ENCODE measurements around the gene NAA60. TPM values are rescaled to one million over a fixed set of nuclear protein-coding genes. Genes with fewer than 3 reads are reported as not detected.
A peak's percentile ranks its signal among the peaks of the same experiment; 100 is the strongest.

Gene NAA60
- total RNA-seq, 1 experiment from 2014 or later, result 2.2 TPM

DNA sequence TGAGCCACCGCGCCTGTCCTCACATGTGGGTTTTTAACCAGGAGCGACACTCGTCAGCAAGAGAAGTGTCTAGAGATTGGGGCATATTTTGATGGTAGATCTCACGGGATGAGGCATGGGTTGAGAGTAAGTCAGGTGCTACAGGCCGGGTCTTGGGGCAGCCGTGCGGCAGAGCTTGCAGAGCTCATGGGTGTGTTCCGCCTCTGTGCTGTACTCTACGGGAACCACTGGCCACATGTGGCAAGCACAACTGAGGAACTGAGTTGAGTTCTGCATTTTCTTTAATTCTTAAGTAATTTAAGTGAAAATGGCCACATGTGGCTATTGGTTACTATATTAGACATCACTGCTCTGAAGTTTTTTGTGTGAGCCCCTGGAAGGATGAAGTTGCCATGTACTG, 66.9 kb downstream of the NAA60 start:
- DNase-seq (ENCODE audit: low read depth), result no peak

DNA sequence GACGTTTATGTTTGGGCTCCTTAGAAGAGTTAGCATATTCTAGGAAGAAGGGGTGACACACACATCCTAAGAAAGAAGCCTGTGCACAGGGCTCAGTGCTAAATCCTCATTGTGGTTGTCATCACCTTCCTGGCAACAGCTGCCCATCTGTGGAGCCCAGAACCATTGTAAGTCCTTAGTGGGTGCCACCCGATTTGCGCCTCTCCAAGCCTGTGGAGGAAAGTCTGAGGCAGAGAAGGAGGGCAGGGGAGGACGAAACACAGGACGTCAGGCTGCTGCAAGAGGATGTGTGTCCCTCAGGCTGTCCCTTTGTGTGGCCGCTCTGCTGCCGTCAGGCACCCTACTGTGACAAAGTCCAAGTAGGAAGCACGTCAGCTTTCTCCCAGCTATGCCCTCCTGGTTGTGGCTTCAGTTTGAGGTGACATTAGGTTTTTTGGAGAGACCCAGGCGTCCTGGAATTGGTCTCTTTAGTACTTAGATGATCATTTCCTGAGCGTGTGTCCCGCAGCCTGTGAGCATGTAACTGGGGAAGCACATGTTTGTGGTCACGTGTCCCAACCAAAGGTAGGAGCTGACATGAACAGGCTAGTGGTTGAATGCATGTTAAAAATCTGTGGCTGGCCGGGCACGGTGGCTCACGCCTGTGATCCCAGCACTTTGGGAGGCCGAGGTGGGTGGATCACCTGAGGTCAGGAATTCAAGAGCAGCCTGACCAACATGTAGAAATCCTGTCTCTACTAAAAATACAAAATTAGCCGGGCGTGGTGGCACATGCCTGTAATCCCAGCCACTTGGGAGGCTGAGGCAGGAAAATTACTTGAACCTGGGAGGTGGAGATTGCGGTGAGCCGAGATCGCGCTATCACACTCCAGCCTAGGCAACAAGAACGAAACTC, 68.1 kb downstream of the NAA60 start:
- no peak for DNase-seq (ENCODE audit: low read depth)

DNA sequence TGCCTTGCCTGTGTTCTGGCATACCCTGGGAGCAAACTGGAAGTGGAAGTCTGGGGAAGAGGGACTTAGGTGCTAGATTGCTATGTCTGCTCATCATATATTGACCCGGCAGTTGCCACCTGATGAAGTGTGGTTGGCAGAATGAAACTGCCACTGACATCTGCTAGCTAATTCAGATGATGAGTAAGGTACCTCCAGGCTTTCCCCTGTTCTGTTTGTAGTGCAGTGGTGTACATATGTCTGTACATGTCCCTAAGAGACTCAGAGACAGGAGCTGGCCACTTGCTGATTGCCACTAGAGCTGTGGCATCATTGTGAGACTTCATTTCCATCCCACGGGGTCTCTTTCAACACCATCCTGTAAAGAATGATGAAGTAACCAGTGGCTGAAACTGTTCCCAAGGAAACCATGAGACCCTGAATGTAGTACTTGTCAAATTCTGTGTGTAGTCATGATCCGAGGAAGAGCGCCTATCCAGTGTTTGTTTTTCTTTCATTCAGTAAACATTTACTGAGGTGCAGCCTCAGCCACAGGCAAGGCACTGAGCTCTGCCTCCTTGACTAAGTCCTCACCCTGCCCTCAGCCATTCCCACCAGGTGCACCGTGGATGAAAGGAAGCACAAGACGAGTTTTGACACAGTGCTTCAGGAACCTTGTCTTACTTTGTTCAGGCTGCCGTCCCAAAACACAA, 70.6 kb downstream of the NAA60 start:
- no peak for DNase-seq (ENCODE audit: low read depth)

DNA sequence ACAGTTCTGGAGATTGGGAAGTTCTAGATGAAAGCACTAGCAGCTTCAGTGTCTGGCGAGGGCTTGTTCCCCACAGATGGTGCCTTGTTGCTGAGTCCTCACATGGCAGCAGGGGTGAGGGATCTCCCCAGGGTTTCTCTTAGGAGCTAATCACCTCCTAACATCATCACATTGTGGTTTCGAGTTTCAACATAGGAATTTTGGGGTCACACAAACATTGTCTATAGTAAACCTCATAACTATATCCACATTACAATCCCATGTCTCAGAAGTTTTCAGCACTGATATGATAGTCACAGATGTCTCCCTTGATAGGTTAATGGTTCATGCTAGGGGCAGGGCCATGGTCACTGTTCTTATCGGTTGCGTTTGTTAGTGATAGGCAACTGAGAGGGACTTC, 71.1 kb downstream of the NAA60 start:
- DNase-seq (ENCODE audit: low read depth), result peak; percentile 6

DNA sequence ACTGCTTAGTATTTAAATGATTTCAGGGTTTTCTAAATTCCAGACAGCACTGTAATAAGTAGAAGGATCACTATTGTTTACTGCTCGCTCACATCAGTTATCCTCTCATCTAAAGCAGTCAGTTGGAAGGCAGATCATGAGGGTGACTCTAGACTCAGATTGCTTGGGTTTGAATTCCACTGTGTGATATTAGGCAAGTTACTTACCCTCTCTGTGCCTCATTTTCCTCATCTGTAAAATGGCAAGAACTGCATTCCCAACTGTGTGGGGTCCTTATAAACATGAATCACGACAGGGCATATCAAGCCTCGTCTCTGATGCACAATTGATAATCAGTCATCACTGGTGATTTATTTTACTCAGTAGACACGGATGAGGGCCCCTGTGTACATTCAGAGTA, 72.4 kb downstream of the NAA60 start:
- DNase-seq (ENCODE audit: low read depth), result no peak

DNA sequence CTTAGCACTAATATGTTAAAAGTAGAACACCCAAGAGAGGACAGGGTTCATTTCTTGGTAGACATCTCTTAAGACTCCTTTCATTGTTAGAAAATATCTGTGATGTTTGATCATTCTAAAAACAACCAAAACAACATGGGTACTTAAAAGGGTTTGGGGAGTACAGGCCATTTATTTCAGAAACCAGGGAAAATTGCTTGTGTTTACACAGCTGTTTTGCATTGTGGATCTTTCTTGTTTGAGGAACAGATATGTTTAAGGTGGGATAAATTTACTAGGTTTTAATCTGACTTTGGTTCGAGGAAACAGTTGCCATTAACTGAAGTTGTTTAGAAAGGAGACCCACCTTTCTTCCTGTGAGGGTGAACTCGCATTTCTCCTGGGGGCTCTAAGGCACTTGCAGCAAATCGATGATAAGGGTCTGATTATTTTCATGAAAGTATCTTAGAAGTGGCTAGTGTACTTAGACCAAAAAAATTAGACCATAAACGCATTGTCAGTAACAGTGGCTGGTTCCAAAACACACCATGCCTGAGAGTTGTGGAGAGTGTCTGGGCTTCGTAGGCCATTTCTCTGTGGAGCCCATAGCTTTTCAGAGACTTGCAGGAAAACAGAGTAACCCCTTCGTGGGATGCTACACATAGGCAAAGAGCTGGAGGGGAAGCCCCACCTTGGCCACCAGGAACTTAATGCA, 75.0 kb downstream of the NAA60 start:
- DNase-seq (ENCODE audit: low read depth), result no peak

DNA sequence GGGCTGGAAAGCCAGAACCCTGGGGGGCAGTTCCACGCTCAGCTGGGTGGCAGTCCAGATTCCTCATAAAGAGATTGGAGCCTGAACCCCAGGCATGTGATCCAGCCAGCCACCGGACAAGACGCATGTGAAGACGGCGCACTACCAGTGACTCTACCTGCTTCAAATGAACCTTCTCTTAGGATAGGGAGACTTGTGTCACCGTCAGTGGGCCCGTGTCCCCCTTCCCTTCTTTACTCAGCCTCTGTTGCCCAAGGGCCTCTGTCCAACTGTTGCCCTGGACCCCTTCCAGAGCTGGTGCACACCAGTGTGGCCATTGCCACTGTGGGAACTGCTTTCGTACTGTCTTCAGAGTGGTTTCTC, 75.5 kb downstream of the NAA60 start:
- no peak for DNase-seq (ENCODE audit: low read depth)

DNA sequence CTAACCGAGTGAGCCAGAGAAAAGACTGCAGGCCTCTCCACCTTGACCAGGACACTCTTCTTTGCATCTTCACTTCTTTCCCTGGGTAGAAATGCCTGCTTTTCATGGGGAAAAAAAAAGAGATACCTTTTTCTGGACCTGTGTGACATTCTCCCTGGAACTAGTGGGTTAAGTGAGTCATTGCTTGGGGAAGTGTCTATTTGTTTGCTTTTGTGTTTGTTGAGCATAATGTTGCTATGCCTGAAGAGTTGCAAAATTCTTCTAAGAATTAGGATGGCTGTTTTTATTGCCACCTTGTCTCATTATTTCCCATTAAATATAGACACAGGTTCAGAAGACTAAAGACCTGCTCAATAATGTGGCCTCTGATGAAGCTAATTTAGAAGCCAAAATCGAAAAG, 76.1 kb downstream of the NAA60 start:
- DNase-seq (ENCODE audit: low read depth), result no peak

DNA sequence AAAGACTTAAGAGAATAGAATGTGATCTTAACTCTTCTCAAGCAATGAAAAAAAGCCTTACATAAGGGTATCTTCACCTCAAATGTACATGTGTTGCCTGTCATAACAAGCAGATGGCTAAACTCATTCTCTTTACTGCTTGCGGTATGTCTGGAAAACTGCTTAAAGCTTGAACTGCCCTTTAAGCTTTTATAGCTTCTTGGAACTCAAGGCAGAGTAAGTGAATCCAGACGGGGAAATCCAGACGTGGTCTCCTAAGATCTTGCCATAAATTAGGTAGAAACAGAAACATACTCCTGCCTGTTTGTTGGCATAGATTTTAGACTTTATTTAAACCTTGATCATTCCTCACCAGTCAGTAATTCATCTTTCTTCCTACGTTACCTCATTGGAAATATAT, 76.9 kb downstream of the NAA60 start:
- DNase-seq (ENCODE audit: low read depth), result no peak

DNA sequence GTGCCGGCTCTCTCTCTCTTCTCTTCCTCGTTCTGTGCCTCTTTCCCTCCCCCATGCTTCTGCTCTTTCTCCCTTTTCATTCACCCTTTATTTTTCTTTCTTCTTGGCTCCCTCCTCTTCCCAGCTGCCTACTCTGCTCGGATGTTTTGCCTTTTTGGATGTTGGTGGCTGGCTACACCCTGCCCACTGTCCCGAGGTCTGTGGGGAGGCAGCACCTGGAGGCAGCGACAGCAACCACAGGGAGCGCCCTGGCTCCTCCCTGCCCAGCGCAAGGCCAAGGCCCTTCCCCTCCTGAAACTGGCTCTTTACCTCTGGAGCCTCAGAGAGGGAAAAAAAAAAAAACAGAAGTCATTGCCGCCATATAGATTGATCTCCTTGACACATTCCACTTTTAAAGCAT, 77.4 kb downstream of the NAA60 start:
- DNase-seq (ENCODE audit: low read depth), result no peak

DNA sequence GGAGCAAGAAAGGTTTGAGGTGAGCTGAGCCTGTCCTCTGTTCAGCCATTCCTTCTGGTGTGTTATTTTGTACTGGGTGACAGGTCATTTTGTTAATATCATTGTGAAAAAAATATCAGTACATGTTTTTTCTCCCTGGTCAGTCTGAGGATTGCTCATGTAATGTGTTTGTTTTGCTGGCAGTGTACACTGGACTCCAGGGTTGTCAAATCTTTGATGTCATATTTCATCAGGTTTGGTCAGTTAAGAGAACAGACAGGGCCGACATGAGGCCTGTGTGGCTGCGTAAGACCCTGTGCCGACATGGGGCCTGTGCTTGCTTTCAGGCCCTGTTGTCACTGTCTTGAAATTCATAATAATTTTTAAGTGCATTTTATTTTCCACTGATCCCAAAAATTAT, 79.8 kb downstream of the NAA60 start:
- no peak for DNase-seq (ENCODE audit: low read depth)

DNA sequence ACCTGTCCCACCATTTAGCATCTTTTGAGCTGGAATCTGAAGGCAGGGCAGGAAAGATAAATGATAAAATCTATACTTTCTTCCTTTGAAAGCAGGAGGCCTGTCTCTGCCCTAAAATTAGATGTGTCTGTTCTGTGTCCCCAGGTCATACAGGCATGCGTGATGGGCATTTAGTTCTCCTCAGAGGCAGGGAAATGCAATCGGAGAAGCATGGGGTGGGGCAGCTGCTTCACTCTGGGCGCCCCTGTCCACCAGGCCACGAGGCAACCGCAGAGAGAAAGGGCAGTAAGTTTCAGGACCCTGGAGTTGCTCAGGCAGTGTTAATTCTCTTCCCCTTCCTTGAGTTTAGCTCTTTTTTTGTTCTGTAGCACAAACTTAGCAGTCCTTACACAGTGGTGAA, 82.5 kb downstream of the NAA60 start:
- no peak for DNase-seq (ENCODE audit: low read depth)

DNA sequence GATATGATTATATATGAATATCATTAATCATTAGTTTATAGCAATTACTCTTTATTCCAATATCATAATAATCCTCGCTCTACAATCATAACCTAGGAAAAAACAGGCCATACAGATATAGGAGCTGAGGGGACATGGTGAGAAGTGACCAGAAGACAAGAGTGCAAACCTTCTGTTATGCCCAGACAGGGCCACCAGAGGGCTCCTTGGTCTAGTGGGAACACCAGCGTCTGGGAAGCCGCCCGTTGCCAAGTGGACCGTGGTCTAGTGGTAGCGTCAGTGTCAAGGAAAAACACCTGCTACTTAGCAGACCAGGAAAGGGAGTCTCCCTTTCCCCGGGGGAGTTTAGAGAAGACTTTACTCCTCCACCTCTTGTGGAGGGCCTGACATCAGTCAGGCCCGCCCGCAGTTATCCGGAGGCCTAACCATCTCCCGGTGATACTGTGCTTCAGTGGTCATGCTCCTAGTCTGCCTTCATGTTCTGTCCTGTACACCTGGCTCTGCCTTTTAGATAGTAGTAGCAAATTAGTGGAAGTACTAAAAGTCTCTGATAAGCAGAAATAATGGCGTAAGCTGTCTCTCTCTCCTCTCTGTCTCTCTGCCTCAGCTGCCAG, 83.8 kb downstream of the NAA60 start:
- peak; percentile 52 for DNase-seq (ENCODE audit: low read depth)

DNA sequence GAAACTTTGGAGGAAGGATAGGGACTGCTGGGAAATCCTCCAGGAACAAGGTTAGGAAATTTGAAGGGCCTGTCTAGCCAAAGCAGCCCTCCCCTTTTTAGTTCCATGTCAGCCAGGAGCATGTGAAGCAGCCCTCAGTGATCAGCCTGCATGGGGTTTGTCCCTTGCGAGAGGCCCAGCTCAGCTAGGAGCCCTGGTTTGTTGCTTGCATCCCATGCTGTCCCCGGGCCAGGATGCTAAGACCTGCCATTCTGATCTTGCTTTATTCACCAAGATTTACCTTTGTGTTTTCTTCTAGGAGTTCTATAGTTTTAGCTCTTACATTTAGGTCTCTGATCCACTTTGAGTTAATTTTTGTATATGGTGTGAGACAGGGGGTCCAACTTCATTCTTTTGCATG, 84.9 kb downstream of the NAA60 start:
- no peak for DNase-seq (ENCODE audit: low read depth)

DNA sequence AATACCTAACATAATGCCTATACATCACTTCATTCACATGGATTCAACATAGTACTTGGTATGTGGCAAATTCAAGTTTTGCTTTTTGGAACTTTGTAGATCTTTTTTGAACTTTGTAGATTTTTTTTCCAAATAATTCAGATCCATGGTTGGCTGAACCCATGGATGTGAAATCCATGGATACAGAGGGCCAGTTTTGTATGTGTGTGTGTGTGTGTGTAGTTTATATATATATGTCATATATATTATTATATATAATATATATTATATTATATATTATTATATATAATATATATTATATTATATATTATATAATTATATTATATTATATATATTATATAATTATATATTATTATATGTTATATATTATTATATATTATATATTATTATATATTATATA, 85.7 kb downstream of the NAA60 start:
- DNase-seq (ENCODE audit: low read depth), result no peak

DNA sequence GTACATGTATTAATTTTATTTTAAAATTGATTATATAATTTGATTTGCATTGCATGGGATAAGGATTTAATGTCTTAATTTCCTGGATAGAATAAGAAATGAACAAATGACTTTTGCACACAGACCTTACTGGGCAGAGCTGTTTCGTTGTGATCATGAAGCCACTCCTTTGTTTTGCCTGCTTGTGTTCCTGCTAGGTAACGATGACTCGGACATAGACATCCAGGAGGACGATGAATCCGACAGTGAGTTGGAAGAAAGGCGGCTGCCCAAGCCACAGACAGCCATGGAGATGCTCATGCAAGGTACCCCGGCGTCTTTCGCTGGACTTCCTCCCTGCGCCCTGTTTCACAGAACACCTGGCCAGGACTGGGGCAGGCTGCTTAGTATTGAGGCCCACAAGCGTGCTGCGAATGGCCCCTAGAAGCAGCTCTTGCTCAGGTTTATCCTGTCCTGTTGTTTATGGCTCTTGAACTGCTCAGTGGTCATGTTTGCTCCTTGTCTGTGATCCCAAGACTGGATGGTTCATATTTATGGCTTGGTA, 87.0 kb downstream of the NAA60 start:
- no peak for DNase-seq (ENCODE audit: low read depth)

DNA sequence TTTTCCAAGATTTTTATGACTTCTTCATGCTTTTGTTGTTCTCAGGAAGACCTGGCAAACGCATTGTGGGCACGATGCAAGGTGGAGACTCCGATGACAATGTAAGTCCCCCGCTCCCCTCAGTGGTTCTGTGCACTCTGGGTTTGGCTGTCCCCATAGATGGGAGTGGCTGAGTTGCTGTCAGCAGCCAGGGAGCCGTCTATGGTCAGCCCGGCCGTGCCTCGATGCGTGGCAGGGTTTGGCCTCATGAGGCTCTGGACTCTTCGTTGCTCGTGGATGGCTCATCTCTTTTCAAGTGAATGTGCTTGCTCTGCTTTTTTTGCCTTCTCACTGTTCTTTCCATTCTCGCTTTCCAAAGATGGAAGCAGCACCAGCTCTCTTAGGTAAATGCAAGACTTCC, 89.3 kb downstream of the NAA60 start:
- no peak for DNase-seq (ENCODE audit: low read depth)

DNA sequence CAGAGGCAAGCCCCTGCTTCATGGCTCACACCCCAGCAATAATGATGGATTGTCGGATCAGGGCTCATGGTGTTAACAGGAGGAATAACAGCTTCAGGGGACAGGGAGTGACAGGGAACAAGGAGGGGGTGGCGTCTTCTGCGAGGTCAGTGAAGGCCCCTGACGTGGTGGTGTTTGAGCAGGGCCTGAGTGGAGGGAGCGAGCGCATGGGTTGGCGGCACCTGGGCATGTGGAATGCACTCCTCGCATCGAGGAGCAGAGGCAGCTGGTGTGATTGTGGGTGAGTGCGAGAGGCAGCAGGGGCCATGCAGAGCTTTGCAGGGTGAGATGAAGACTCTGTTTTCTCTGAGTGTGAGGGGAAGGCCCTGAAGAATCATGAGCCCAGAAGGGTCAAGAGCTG, 90.6 kb downstream of the NAA60 start:
- DNase-seq (ENCODE audit: low read depth), result no peak

DNA sequence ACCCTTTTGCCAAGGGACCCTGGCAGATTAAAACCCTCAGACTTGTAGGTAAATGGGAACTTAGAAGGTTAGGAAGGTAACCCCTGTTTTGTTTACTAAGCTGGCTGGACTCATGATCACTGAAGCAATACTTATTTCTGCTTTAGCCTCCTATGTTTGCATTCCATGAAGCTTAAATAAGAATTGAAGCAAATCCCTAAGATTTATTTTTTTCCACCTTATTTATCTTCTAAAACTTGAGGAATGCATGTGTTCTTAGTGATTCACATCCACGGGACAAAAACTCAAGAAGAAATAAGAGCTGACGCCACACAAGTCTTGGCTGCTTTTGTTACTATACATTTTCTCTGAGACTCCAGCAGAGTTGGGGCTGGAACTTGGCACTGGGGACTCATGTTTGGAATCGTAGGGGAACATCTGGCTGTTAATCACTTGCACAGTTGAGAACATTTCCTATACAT, 92.8 kb downstream of the NAA60 start:
- no peak for DNase-seq (ENCODE audit: low read depth)

All from Daoy (cell line).